Neutrophil (primary cell): ENCODE measurements around the gene NAA15.
"Not testable (repeated sequence)": the region's sequence is repeated elsewhere in the genome, so short reads cannot be mapped to it uniquely, and the experiment has no call there.

ENCODE experiments used
- H3K27ac ChIP-seq: fragments of 200-600 bp; sonication (generic); 2 replicates; pipeline ENCODE4 v1.5.1; 2016; ENCODE audit warnings: mild to moderate bottlenecking, moderate library complexity
- H3K27me3 ChIP-seq: fragments of 200-600 bp; sonication (generic); 2 replicates; pipeline ENCODE4 v1.6.0; 2016; ENCODE audit warnings: mild to moderate bottlenecking
- H3K36me3 ChIP-seq: fragments of 200-600 bp; sonication (generic); 2 replicates; pipeline ENCODE4 v1.5.1; 2017
- H3K4me1 ChIP-seq, 2 experiments: fragments of 200-600 bp in 1 of 2; sonication (generic) in 1 of 2; 1 replicate in 1 of 2; 2 replicates in 1 of 2; pipeline versions ENCODE4 v1.5.1 to v1.6.1; 2013 to 2016; ENCODE audit warnings: low read depth in 1 of 2, low read length in 1 of 2, mild to moderate bottlenecking in 1 of 2, moderate library complexity in 1 of 2; ENCODE audit not compliant: control insufficient read depth in 1 of 2, insufficient read depth in 1 of 2
- H3K4me3 ChIP-seq, 2 experiments: fragments of 200-600 bp in 1 of 2; sonication (generic) in 1 of 2; 1 replicate in 1 of 2; 2 replicates in 1 of 2; pipeline ENCODE4 v1.5.1; 2013 to 2016; ENCODE audit warnings: low read depth in 1 of 2, low read length in 1 of 2, mild to moderate bottlenecking in 1 of 2, moderate library complexity in 1 of 2
- H3K9me3 ChIP-seq: fragments of 200-600 bp; sonication (generic); 2 replicates; pipeline ENCODE4 v1.5.1; 2016
- TF ChIP-seq, protein P1 (sequence below): fragments of 200-600 bp; sonication (generic); IDR thresholded peaks from 2 replicates; pipeline ENCODE4 v1.5.1; 2016; ENCODE audit warnings: antibody characterized with exemption

The NAA15 gene

DNA sequence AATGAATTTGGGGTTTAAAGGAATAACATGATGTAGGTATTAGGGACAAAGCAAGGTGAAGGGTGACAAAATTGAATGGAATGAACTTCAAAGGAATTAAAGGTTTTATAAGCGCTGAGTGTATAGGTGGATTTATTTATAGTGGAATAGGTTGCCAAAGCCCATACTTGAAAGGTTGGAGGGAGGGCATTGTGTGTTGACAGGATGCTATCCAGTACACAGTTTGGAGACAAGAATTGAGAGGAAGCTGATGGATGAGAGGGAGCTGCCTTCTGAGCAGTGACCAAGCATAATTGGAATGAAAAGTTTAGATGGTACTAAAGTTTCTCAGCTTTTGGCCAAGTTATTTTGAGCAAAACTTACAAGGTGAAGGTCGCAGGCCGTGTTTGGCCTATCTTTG lies 100.1 kb downstream of the NAA15 start:
- Histone ChIP-seq H3K27ac (no peak overlapping the region), H3K27me3 (no peaks in the 10 kb centered on the region), H3K4me1 (peaks cover 12 to 15% of the 10 kb centered on the region in 2 experiments), H3K36me3 (peaks cover 3% of the 10 kb centered on the region), H3K9me3 (no peaks in the 10 kb centered on the region), H3K4me3 (no peak overlapping the region)
- TF ChIP-seq, protein P1, sequence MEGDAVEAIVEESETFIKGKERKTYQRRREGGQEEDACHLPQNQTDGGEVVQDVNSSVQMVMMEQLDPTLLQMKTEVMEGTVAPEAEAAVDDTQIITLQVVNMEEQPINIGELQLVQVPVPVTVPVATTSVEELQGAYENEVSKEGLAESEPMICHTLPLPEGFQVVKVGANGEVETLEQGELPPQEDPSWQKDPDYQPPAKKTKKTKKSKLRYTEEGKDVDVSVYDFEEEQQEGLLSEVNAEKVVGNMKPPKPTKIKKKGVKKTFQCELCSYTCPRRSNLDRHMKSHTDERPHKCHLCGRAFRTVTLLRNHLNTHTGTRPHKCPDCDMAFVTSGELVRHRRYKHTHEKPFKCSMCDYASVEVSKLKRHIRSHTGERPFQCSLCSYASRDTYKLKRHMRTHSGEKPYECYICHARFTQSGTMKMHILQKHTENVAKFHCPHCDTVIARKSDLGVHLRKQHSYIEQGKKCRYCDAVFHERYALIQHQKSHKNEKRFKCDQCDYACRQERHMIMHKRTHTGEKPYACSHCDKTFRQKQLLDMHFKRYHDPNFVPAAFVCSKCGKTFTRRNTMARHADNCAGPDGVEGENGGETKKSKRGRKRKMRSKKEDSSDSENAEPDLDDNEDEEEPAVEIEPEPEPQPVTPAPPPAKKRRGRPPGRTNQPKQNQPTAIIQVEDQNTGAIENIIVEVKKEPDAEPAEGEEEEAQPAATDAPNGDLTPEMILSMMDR, result no peak

DNA sequence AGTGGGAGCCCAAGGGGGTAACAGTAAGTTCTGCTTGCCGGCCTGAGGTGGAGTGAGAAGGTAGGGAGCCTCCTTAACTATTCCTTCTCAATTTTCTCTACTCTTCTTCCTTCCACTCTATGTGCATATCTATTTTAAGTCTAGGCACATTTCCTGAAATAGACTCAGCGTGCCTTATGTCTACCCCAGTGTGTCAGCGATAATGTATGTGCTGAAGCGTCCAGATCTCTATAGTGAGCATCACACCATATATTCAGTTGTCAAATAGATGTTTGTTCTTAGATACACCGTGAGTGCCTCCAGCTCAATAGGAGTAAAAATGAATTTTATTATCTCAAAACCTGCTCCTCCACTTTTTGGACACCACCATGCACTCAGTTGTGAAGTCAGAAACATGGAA lies 101.1 kb downstream of the NAA15 start:
- Histone ChIP-seq H3K27ac (no peak overlapping the region), H3K27me3 (no peaks in the 10 kb centered on the region), H3K9me3 (no peaks in the 10 kb centered on the region), H3K4me1 (peaks cover 2 to 4% of the 10 kb centered on the region in 2 experiments), H3K4me3 (no peak overlapping the region), H3K36me3 (peaks cover 3% of the 10 kb centered on the region)
- TF ChIP-seq, protein P1, result no peak

DNA sequence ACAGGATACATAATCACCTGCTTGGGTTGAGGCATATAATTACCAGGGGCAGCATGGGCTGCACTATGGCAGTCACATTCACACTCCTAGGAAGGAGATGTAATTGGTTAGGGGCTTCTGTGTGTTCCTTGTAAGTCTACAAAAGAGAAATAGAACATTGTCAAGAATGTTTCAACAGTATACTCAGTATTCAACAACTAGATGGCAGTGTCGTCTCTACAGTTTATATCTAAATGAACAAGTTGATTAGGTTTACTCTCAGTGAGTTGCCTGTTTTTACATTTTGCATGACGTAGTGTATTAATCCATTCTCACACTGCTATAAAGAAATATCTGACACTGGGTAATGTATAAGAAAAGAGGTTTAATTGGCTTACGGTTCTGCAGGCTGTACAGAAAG lies 102.2 kb downstream of the NAA15 start:
- TF ChIP-seq, protein P1, result no peak
- Histone ChIP-seq H3K27ac (no peak overlapping the region), H3K9me3 (no peaks in the 10 kb centered on the region)

DNA sequence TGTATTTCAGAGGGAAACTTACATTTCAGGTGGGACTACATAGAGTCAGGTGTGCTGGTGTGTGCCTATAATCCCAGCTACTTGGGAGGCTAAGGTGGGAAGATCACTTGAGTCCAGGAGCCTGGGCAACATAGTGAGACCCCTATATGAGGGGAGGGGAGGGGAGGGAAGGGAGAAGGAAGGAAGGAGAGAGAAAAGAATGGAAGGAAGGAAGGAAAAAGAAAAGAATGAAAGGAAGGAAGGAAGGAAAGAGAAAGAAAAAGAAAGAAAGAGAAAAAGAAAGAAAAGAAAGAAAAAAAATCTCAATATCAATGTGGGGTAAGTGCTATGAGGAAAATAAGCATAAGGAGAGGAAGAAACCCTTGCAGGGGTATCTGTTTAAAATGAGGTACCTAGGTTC lies 109.0 kb downstream of the NAA15 start:
- H3K4me3 ChIP-seq, result no peak overlapping the region
- H3K4me1 ChIP-seq, result peaks cover 7 to 9% of the 10 kb centered on the region in 2 experiments
- TF ChIP-seq, protein P1, result no peak
- no peaks in the 10 kb centered on the region for H3K36me3 ChIP-seq
- no peak overlapping the region for H3K27ac ChIP-seq
- no peaks in the 10 kb centered on the region for H3K9me3 ChIP-seq
- H3K27me3 ChIP-seq, result no peaks in the 10 kb centered on the region

More for the DNA sequence above, 102.2 kb downstream of the NAA15 start:
- no peaks in the 10 kb centered on the region for H3K27me3 ChIP-seq
- no peaks in the 10 kb centered on the region for H3K4me1 ChIP-seq
- H3K4me3 ChIP-seq, result no peak overlapping the region
- peaks cover 3% of the 10 kb centered on the region for H3K36me3 ChIP-seq

DNA sequence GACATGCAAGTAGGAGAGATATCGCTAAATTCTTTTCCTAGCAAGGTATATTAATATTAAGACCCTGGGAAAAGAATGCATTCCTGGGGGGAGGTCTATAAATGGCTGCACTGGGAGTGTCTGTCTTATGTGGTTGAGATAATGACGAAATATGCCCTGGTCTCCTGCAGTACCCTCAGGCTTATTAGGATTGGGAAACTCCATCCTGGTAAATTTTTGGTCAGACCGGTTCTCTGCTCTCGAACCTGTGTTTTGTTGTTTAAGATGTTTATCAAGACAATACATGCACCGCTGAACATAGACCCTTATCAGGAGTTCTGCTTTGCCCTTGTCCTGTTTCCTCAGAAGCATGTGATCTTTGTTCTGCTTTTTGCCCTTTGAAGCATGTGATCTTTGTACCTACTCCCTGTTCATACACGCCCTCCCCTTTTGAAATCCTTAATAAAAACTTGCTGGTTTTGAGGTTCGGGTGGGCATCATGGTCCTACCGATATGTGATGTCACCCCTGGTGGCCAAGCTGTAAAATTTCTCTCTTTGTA lies 113.4 kb downstream of the NAA15 start:
- H3K27ac ChIP-seq, result peak overlapping the region; percentile 77
- peak overlapping the region in 1 of 2 experiments; percentile 10 for H3K4me3 ChIP-seq
- not testable (repeated sequence) for H3K9me3 ChIP-seq, H3K36me3 ChIP-seq, H3K27me3 ChIP-seq
- H3K4me1 ChIP-seq, result peaks cover 51 to 53% of the 10 kb centered on the region in 2 experiments
- TF ChIP-seq, protein P1, result peak; percentile 33
